Breast epithelium (tissue), 4 donors: ENCODE data around the gene MEF2D. TPM values are rescaled to one million over a fixed set of nuclear protein-coding genes. Genes with fewer than 3 reads are reported as not detected.
A peak's percentile ranks its signal among the peaks of the same experiment; 100 is the strongest.

Experiments
- DNase-seq, 2 donors: peaks; one replicate each; pipeline ENCODE4 v3.0.0-alpha.2; 2019; ENCODE audit warnings: low spot score in 2 of 2
- H3K27ac ChIP-seq, 2 donors: fragments of 200-600 bp; sonication (generic) in 1 of 2; one replicate each; pipeline ENCODE4 v1.5.1; 2016 to 2019; ENCODE audit warnings: mild to moderate bottlenecking in 1 of 2
- H3K27me3 ChIP-seq, 2 donors: fragments of 200-600 bp; sonication (generic) in 1 of 2; one replicate each; pipeline versions ENCODE4 v1.5.1 to v1.6.0; 2017 to 2019; ENCODE audit warnings: control low read depth in 1 of 2, mild to moderate bottlenecking in 1 of 2
- H3K36me3 ChIP-seq: fragments of 200-600 bp; one replicate; pipeline ENCODE4 v1.5.1; 2019
- H3K4me1 ChIP-seq, 2 donors: fragments of 200-600 bp; sonication (generic); one replicate each; pipeline ENCODE4 v1.5.1; 2016 to 2019; ENCODE audit warnings: control low read depth in 1 of 2
- H3K4me3 ChIP-seq, 3 donors: fragments of 200-600 bp; sonication (generic); 1 replicate in 2 of 3; 2 replicates in 1 of 3; pipeline ENCODE4 v1.5.1; 2016 to 2019; ENCODE audit warnings: mild to moderate bottlenecking in 3 of 3, moderate library complexity in 2 of 3
- H3K9me3 ChIP-seq, 2 donors: fragments of 200-600 bp; sonication (generic) in 1 of 2; one replicate each; pipeline ENCODE4 v1.5.1; 2016 to 2019; ENCODE audit warnings: control low read depth in 1 of 2
- POLR2A ChIP-seq: fragments of 450-650 bp; IDR thresholded peaks from one replicate; pipeline ENCODE4 v1.6.1; 2016; ENCODE audit warnings: antibody characterized with exemption, mild to moderate bottlenecking, moderate library complexity
- POLR2AphosphoS5 ChIP-seq, 3 donors: sonication (generic); formaldehyde crosslinking; IDR thresholded peaks; one replicate each; pipeline ENCODE4 v1.6.1; 2017; ENCODE audit warnings: antibody characterized with exemption in 3 of 3
- intact Hi-C: fragments of 100-400 bp; cut with DNase I; formaldehyde crosslinking; loops from one replicate; pipeline ENCODE4 v1.15.1; 2023; ENCODE audit warnings: low total_unique reads
- total RNA-seq, 3 donors: library from RNA; depleted of rRNA; stranded (reverse); fragments of >200 nt; gene quantifications; one replicate each; pipeline ENCODE4 v1.1.0, GENCODE V29; 2016
- TF ChIP-seq, protein P1 (sequence below), 3 donors: fragments of 450-650 bp; IDR thresholded peaks; one replicate each; pipeline ENCODE4 v1.5.1; 2016 to 2017; ENCODE audit warnings: antibody characterized with exemption in 3 of 3, mild to moderate bottlenecking in 3 of 3, moderate library complexity in 3 of 3

Gene MEF2D
- total RNA-seq, 3 donors from 2014 or later, result 25.8 to 34.9 (median 32.1) TPM

DNA sequence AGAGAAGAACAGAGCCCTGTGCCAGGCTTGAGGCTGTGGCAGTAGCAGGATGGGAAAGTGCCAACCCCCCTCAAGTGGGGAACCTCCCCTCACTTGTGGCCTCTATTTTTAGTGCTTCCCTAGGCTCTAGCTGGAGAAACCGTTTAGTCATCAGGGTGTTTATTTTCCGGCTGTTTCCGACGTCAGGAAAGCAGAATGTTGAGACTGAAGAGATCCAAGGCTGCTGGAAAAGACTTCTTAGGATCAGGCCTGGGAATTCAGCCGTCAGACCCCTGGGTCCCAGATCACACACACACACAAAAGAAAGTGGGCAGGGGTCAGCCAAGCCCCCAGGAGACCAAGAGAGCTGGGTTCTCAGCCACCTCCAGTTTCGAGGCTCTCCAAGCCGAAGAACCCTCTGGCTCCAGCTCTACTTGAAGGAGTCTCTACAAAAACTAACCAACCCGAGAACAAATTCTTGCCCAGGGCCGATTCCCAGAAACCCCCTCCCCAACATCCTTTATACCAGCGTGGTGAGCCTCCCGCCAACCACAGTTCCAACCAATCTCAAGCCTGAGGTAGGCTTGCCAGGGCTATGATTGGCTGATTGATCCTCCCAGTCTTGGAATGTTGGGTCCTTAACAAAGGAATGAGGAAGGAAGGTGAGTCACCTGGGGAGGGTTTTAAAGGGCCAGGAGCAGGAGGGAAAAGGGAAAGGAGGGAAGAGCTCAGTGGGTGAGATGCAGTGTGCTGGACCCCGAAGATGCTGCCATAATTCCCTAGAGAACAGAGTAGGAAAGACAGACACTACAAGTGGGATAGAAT lies 2.5 kb upstream of the MEF2D start:
- H3K9me3 ChIP-seq, result no peaks in the 10 kb centered on the region
- peak; percentile 43 to 68 (median 49) for TF ChIP-seq POLR2AphosphoS5 (IDR thresholded peaks at IDR 0.05)
- TF ChIP-seq, protein P1, sequence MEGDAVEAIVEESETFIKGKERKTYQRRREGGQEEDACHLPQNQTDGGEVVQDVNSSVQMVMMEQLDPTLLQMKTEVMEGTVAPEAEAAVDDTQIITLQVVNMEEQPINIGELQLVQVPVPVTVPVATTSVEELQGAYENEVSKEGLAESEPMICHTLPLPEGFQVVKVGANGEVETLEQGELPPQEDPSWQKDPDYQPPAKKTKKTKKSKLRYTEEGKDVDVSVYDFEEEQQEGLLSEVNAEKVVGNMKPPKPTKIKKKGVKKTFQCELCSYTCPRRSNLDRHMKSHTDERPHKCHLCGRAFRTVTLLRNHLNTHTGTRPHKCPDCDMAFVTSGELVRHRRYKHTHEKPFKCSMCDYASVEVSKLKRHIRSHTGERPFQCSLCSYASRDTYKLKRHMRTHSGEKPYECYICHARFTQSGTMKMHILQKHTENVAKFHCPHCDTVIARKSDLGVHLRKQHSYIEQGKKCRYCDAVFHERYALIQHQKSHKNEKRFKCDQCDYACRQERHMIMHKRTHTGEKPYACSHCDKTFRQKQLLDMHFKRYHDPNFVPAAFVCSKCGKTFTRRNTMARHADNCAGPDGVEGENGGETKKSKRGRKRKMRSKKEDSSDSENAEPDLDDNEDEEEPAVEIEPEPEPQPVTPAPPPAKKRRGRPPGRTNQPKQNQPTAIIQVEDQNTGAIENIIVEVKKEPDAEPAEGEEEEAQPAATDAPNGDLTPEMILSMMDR (IDR thresholded peaks at IDR 0.05), result no peak
- TF ChIP-seq POLR2A, result no peak
- DNase-seq, result peak in 1 of 2 donors; percentile 92
- no peaks in the 10 kb centered on the region for H3K36me3 ChIP-seq
- H3K4me1 ChIP-seq, result peaks cover 13 to 25% of the 10 kb centered on the region in 2 donors
- H3K27me3 ChIP-seq, result no peaks in the 10 kb centered on the region
- intact Hi-C loops, result no loop called here
- peak overlapping the region; percentile 98 to 100 for H3K27ac ChIP-seq
- peak overlapping the region in 2 of 3 donors; percentile 36 to 90 for H3K4me3 ChIP-seq

DNA sequence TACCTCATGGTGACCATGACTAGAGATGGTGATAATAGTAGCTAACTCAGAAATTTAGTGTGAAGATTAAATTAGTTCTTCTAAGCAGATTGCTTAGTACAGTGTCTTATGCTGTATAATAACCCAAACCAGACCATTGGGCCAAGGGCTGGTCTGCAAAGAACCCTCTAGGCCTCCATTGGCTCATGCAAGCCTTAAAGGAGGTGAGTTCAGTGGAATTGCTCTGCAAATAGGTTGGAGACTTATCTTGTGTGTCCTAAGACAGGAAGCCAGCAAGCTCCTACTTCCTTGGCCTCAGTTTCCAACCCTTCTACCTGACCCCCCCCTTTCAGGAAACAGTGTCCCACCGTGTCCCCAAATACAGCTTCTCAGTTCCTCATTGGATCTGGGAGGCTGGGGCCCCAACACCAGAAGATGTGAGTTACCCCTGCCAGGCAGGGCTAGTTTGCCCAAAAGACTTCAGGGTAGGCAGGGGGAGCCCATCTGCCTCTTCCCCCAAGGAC lies 1.9 kb upstream of the MEF2D start:
- no peaks in the 10 kb centered on the region for H3K27me3 ChIP-seq
- H3K36me3 ChIP-seq, result no peaks in the 10 kb centered on the region
- intact Hi-C loops, result no loop called here
- no peak for DNase-seq
- no peaks in the 10 kb centered on the region for H3K9me3 ChIP-seq
- peak overlapping the region in 2 of 3 donors; percentile 36 to 90 for H3K4me3 ChIP-seq
- peaks cover 13 to 32% of the 10 kb centered on the region in 2 donors for H3K4me1 ChIP-seq
- peak overlapping the region; percentile 98 to 100 for H3K27ac ChIP-seq
- TF ChIP-seq POLR2AphosphoS5 (IDR thresholded peaks at IDR 0.05) (no peak), POLR2A (no peak)
- TF ChIP-seq, protein P1 (IDR thresholded peaks at IDR 0.05), result no peak

- TF ChIP-seq, protein P1 (IDR thresholded peaks at IDR 0.05), result peak in 2 of 3 donors; percentile 55 to 62
- peak; percentile 96 to 99 (median 99) for TF ChIP-seq POLR2AphosphoS5 (IDR thresholded peaks at IDR 0.05)
- TF ChIP-seq POLR2A, result peak; percentile 83
- DNase-seq, result peak; percentile 93 to 95
- Histone ChIP-seq H3K27me3 (no peaks in the 10 kb centered on the region), H3K36me3 (no peaks in the 10 kb centered on the region), H3K4me3 (peak overlapping the region; percentile 90 to 98 (median 94)), H3K4me1 (peaks cover 13 to 47% of the 10 kb centered on the region in 2 donors), H3K9me3 (no peaks in the 10 kb centered on the region), H3K27ac (peak overlapping the region; percentile 98 to 100)
- intact Hi-C loops, result no loop called here
Measured at GRCh38 chr1:156500793-156501506, 375 bp upstream of the MEF2D start.

DNA sequence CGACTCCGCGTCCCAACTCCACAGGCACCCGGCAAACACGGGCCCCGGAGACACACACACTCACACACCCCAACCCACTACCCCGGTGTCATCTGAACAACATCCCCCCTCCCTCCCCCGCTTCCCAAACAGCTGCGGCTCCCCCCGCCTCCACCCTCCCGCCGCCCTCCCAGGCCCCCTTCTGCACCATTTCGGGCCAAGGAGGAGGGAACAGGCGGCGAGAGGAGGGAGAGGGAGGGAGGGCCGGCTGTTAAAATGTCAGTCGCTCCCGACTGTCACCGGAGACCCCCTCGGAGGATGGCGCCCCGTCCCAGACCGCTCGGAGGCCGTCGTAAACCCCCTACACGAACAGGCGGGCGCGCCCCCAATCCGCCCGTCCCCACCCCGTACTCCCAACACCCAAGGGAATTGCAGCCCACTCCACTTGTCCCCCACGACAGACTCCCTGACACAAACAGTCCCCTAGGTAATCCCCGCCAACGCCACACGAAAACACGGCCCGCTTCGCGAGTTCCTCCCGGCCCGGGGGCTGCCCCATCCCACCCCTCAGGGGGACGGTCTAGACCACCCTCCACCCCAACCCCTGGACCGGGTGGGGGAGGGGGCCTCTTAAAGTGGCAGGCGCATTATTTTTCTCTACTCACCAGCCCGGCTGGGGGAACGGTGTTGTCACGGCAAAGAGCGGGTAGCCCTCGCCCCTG lies 583 bp downstream of the MEF2D start:
- intact Hi-C loops, result loop anchor here (5.0 to 10.0 kb wide), 2 partner anchors 38 to 165 kb away; no protein-coding TSS in a partner anchor
- peak overlapping the region; percentile 90 to 98 (median 94) for H3K4me3 ChIP-seq
- no peaks in the 10 kb centered on the region for H3K27me3 ChIP-seq
- H3K4me1 ChIP-seq, result peaks cover 13 to 49% of the 10 kb centered on the region in 2 donors
- DNase-seq, result no peak
- peak overlapping the region; percentile 98 to 100 for H3K27ac ChIP-seq
- H3K36me3 ChIP-seq, result no peaks in the 10 kb centered on the region
- no peaks in the 10 kb centered on the region for H3K9me3 ChIP-seq
- TF ChIP-seq POLR2A, result no peak
- TF ChIP-seq, protein P1 (IDR thresholded peaks at IDR 0.05), result peak in 1 of 3 donors; percentile 18
